Hepatocyte (in vitro differentiated cells): ENCODE measurements around the gene LRP1B.

Experiments
- EZH2 ChIP-seq: fragments of 200-600 bp; sonication (generic); IDR thresholded peaks from 2 replicates; pipeline ENCODE4 v1.6.1; 2016; ENCODE audit warnings: antibody characterized with exemption, mild to moderate bottlenecking, borderline replicate concordance
- TF ChIP-seq, protein P1 (sequence below): fragments of 200-600 bp; sonication (generic); IDR thresholded peaks from 2 replicates; pipeline ENCODE4 v1.5.1; 2016; ENCODE audit warnings: antibody characterized with exemption, mild to moderate bottlenecking; ENCODE audit not compliant: poor library complexity

DNA sequence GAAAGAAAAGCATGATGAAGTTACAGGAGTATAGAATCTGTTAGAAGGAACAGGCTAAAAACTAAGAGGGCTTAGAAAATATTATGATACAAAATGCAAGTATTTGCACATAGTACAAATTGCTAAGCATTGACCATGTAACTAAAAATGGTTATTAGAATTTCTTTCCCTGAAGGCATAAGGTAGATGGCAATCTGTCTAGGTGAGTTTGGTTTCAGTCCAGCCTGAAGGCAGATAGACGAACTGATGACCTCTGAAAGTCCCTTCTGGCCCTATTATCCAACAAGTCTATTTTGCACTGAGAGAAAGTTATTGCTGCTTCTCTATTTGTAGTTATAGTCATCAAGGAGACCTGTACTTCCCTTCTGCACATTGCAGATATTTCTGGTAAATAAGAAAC lies 663.5 kb downstream of the LRP1B start:
- TF ChIP-seq EZH2 = no peak
- TF ChIP-seq, protein P1, sequence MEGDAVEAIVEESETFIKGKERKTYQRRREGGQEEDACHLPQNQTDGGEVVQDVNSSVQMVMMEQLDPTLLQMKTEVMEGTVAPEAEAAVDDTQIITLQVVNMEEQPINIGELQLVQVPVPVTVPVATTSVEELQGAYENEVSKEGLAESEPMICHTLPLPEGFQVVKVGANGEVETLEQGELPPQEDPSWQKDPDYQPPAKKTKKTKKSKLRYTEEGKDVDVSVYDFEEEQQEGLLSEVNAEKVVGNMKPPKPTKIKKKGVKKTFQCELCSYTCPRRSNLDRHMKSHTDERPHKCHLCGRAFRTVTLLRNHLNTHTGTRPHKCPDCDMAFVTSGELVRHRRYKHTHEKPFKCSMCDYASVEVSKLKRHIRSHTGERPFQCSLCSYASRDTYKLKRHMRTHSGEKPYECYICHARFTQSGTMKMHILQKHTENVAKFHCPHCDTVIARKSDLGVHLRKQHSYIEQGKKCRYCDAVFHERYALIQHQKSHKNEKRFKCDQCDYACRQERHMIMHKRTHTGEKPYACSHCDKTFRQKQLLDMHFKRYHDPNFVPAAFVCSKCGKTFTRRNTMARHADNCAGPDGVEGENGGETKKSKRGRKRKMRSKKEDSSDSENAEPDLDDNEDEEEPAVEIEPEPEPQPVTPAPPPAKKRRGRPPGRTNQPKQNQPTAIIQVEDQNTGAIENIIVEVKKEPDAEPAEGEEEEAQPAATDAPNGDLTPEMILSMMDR = no peak
